IMR-90 (cell line): ENCODE measurements around the gene SRSF5. TPM values are rescaled to one million over a fixed set of nuclear protein-coding genes. Genes with fewer than 3 reads are reported as not detected.

Experiments
- ATAC-seq: fragments of 200-7000 bp; cut with Tn5 transposase; 2 replicates; pipeline ENCODE4 v1.9.1; 2020; ENCODE audit warnings: low read depth, mild to moderate bottlenecking, moderate library complexity
- BruUV-seq: library from RNA; stranded (reverse); fragments of 400-500 nt; replicated peaks from 2 replicates; lab custom pipeline; 2021; lab: Mats Ljungman, UMichigan
- CTCF ChIA-PET: fragments of 300-600 bp; formaldehyde crosslinking; extraction: SDS; loops from one replicate; lab custom pipeline; 2021; ENCODE audit warnings: antibody characterized with exemption; lab: Yijun Ruan, JAX
- POLR2A ChIA-PET: fragments of 300-600 bp; sonication (Branson Sonifier 250); formaldehyde crosslinking; loops from one replicate; lab custom pipeline; 2022; ENCODE audit warnings: antibody characterized with exemption; ENCODE audit not compliant: unreplicated experiment; lab: Charles Lee
- DNase-seq: peaks from one replicate; pipeline ENCODE4 v3.0.0; 2013
- H2AFZ ChIP-seq: replicated peaks from 2 replicates; pipeline ENCODE3; 2013; ENCODE audit warnings: low read length, mild to moderate bottlenecking; ENCODE audit not compliant: poor library complexity
- H2AK5ac ChIP-seq: 2 replicates; pipeline ENCODE4 v1.6.1; 2013; ENCODE audit warnings: low read depth, low read length, inconsistent platforms
- H2AK9ac ChIP-seq: replicated peaks from 2 replicates; pipeline ENCODE3; 2013; ENCODE audit warnings: mild to moderate bottlenecking, low read depth, low read length, moderate library complexity; ENCODE audit not compliant: poor library complexity
- H2BK120ac ChIP-seq: 2 replicates; pipeline ENCODE4 v1.6.1; 2013; ENCODE audit warnings: low read depth, low read length, inconsistent platforms
- H2BK15ac ChIP-seq: 3 replicates; pipeline ENCODE4 v1.6.1; 2013; ENCODE audit warnings: low read depth, low read length, inconsistent platforms
- H2BK20ac ChIP-seq: 2 replicates; pipeline ENCODE4 v1.6.1; 2013; ENCODE audit warnings: low read depth, mild to moderate bottlenecking, inconsistent platforms, low read length, moderate library complexity
- H2BK5ac ChIP-seq: 2 replicates; pipeline ENCODE4 v1.6.1; 2013; ENCODE audit warnings: mild to moderate bottlenecking, low read depth, low read length, inconsistent platforms; ENCODE audit not compliant: poor library complexity, severe bottlenecking
- H3K14ac ChIP-seq: replicated peaks from 2 replicates; pipeline ENCODE4 v1.6.1; 2013; ENCODE audit warnings: low read depth, low read length, inconsistent platforms
- H3K18ac ChIP-seq: 2 replicates; pipeline ENCODE4 v1.6.1; 2013; ENCODE audit warnings: low read depth, low read length, control low read depth
- H3K23ac ChIP-seq: 2 replicates; pipeline ENCODE4 v1.6.1; 2013; ENCODE audit warnings: low read depth, low read length, inconsistent platforms
- H3K27ac ChIP-seq: 2 replicates; pipeline ENCODE4 v1.5.1; 2013; ENCODE audit warnings: mild to moderate bottlenecking, control low read depth, low read length; ENCODE audit not compliant: insufficient read depth
- H3K27me3 ChIP-seq: 2 replicates; pipeline ENCODE4 v1.6.1; 2013; ENCODE audit warnings: low read length; ENCODE audit not compliant: control insufficient read depth, insufficient read depth
- H3K36me3 ChIP-seq: 2 replicates; pipeline ENCODE4 v1.6.1; 2013; ENCODE audit warnings: low read length, mixed read lengths; ENCODE audit not compliant: control insufficient read depth, insufficient read depth
- H3K4ac ChIP-seq: 2 replicates; pipeline ENCODE4 v1.6.1; 2013; ENCODE audit warnings: low read depth, low read length, inconsistent platforms
- H3K4me1 ChIP-seq: 2 replicates; pipeline ENCODE4 v1.6.1; 2013; ENCODE audit warnings: low read length, mixed read lengths; ENCODE audit not compliant: control insufficient read depth, insufficient read depth
- H3K4me2 ChIP-seq: 2 replicates; pipeline ENCODE4 v1.6.1; 2013; ENCODE audit warnings: low read depth, mild to moderate bottlenecking, control low read depth, low read length, moderate library complexity
- H3K4me3 ChIP-seq: 2 replicates; pipeline ENCODE4 v1.5.1; 2013; ENCODE audit warnings: low read depth, mild to moderate bottlenecking, control low read depth, low read length, moderate library complexity; ENCODE audit not compliant: insufficient read depth
- H3K56ac ChIP-seq: 2 replicates; pipeline ENCODE4 v1.6.1; 2013; ENCODE audit warnings: low read length, inconsistent platforms; ENCODE audit not compliant: insufficient read depth; ENCODE audit errors: extremely low read depth
- H3K79me1 ChIP-seq, 2 experiments: 2 replicates each; pipeline ENCODE4 v1.6.1; 2013; ENCODE audit warnings: low read length in 2 of 2, inconsistent platforms in 1 of 2, low read depth in 1 of 2
- H3K9ac ChIP-seq: 2 replicates; pipeline ENCODE4 v1.6.1; 2013; ENCODE audit warnings: low read depth, low read length, control low read depth
- H3K9me1 ChIP-seq: 2 replicates; pipeline ENCODE4 v1.6.1; 2013; ENCODE audit warnings: low read length, inconsistent platforms; ENCODE audit not compliant: insufficient read depth
- H3K9me3 ChIP-seq: 2 replicates; pipeline ENCODE4 v1.6.1; 2013; ENCODE audit warnings: low read length; ENCODE audit not compliant: control insufficient read depth, insufficient read depth
- H4K20me1 ChIP-seq: 2 replicates; pipeline ENCODE4 v1.6.1; 2013; ENCODE audit warnings: low read length, inconsistent platforms; ENCODE audit not compliant: insufficient read depth
- H4K5ac ChIP-seq: 2 replicates; pipeline ENCODE4 v1.6.1; 2013; ENCODE audit warnings: mild to moderate bottlenecking, low read depth, low read length, control low read depth
- H4K8ac ChIP-seq, 2 experiments: 2 replicates each; pipeline ENCODE4 v1.6.1; 2013; ENCODE audit warnings: low read depth in 2 of 2, low read length in 2 of 2, control low read depth in 1 of 2, inconsistent platforms in 1 of 2
- H4K91ac ChIP-seq: 2 replicates; pipeline ENCODE4 v1.6.1; 2013; ENCODE audit warnings: low read depth, low read length, inconsistent platforms; ENCODE audit not compliant: insufficient read depth
- BHLHE40 ChIP-seq: fragments of 150-350 bp; IDR thresholded peaks from 2 replicates; pipeline ENCODE4 v1.6.1; 2016; ENCODE audit warnings: mild to moderate bottlenecking, low read depth, low read length
- CEBPB ChIP-seq: IDR thresholded peaks from 2 replicates; pipeline ENCODE4 v1.6.1; 2012; ENCODE audit warnings: low read depth, low read length, improper control_type of control experiment
- CHD1 ChIP-seq: IDR thresholded peaks from 2 replicates; pipeline ENCODE4 v1.6.1; 2012; ENCODE audit warnings: low read depth, low read length, improper control_type of control experiment
- ELK1 ChIP-seq: fragments of 150-350 bp; IDR thresholded peaks from 2 replicates; pipeline ENCODE4 v1.6.1; 2016; ENCODE audit warnings: low read depth, mild to moderate bottlenecking, low read length, moderate library complexity, borderline replicate concordance
- FOS ChIP-seq: fragments of 150-350 bp; IDR thresholded peaks from 2 replicates; pipeline ENCODE4 v1.6.1; 2016; ENCODE audit warnings: low read depth, low read length
- MAFK ChIP-seq: IDR thresholded peaks from 2 replicates; pipeline ENCODE4 v1.6.1; 2012; ENCODE audit warnings: low read depth, low read length, improper control_type of control experiment
- MAZ ChIP-seq: IDR thresholded peaks from 2 replicates; pipeline ENCODE4 v1.6.1; 2012; ENCODE audit warnings: low read depth, mild to moderate bottlenecking, low read length, improper control_type of control experiment, moderate library complexity, borderline replicate concordance
- MXI1 ChIP-seq: IDR thresholded peaks from 2 replicates; pipeline ENCODE4 v1.6.1; 2012; ENCODE audit warnings: low read depth, mild to moderate bottlenecking, low read length, moderate library complexity, borderline replicate concordance
- NFE2L2 ChIP-seq: fragments of 150-350 bp; IDR thresholded peaks from 2 replicates; pipeline ENCODE4 v1.6.1; 2016; ENCODE audit warnings: low read depth, mild to moderate bottlenecking, low read length
- RAD21 ChIP-seq: IDR thresholded peaks from 2 replicates; pipeline ENCODE4 v1.6.1; 2012; ENCODE audit warnings: low read length, improper control_type of control experiment
- RCOR1 ChIP-seq: IDR thresholded peaks from 2 replicates; pipeline ENCODE4 v1.6.1; 2012; ENCODE audit warnings: mild to moderate bottlenecking, low read length, improper control_type of control experiment; ENCODE audit not compliant: insufficient replicate concordance
- RFX5 ChIP-seq: IDR thresholded peaks from 2 replicates; pipeline ENCODE4 v1.8.0; 2012; ENCODE audit warnings: low read depth, mild to moderate bottlenecking, low read length, moderate library complexity
- SMC3 ChIP-seq: fragments of 150-350 bp; IDR thresholded peaks from 2 replicates; pipeline ENCODE4 v1.6.1; 2016; ENCODE audit warnings: low read depth, mild to moderate bottlenecking, antibody characterized with exemption, low read length, moderate library complexity
- USF2 ChIP-seq: fragments of 150-350 bp; IDR thresholded peaks from 2 replicates; pipeline ENCODE4 v1.6.1; 2017; ENCODE audit warnings: mild to moderate bottlenecking, antibody characterized with exemption, low read length, low read depth
- WGBS, 2 experiments: methylation state at CpG; one replicate each; pipeline versions ENCODE4 v1.1.5 to v1.1.7; 2013; ENCODE audit warnings: missing lambda C conversion rate in 2 of 2; ENCODE audit not compliant: insufficient read length in 1 of 2; ENCODE audit errors: extremely low coverage in 2 of 2; 5-methylcytosine and 5-hydroxymethylcytosine counted together
- dilution Hi-C: fragments of 300-500 bp; cut with HindIII; formaldehyde crosslinking; loops from one replicate; pipeline ENCODE4 v1.14.3; 2018; ENCODE audit warnings: low sequenced_read_pairs; ENCODE audit not compliant: unreplicated experiment
- in situ Hi-C: fragments of 300-500 bp; cut with MboI; formaldehyde crosslinking; loops from 3 replicates; pipeline ENCODE4 v1.14.3; 2019; ENCODE audit warnings: low sequenced_read_pairs, inconsistent platforms, mixed read lengths
- intact Hi-C: fragments of 100-400 bp; cut with micrococcal nuclease; formaldehyde crosslinking; loops from 2 replicates; pipeline ENCODE4 v1.10.0; 2022
- polyA plus RNA-seq, 3 experiments: library from polyadenylated mRNA; depleted of rRNA; stranded (reverse); fragments of >200 nt; gene quantifications; 2 replicates each; pipeline ENCODE4 v1.2.3, GENCODE V29; 2012; ENCODE audit warnings: low replicate concordance in 1 of 3
- total RNA-seq: library from RNA; depleted of rRNA; stranded (reverse); fragments of >200 nt; gene quantifications from 2 replicates; pipeline ENCODE4 v1.2.3, GENCODE V29; 2012

The SRSF5 gene
- total and polyA plus RNA-seq, 2 of the 4 experiments (the other 2 are of a cell fraction): 29.4 to 229 TPM

- POLR2A ChIA-PET: no interaction called here
- intact Hi-C loops: no loop called here
- Histone ChIP-seq H3K56ac (no peak overlapping the region), H3K14ac (no peak overlapping the region), H4K8ac (no peak overlapping the region), H2AK5ac (no peak overlapping the region), H3K9me1 (0 out of 2 replicates have a peak, but pooled peaks cover 2% of the 10 kb centered on the region), H2BK5ac (no peak overlapping the region), H3K27me3 (peaks cover 5% of the 10 kb centered on the region), H2AK9ac (no peak overlapping the region), H3K36me3 (no peaks in the 10 kb centered on the region), H4K20me1 (no peaks in the 10 kb centered on the region; the same call in 1 of the 2 replicates), H3K79me1 (no peaks in the 10 kb centered on the region), H3K9me3 (no peaks in the 10 kb centered on the region), H3K23ac (no peak overlapping the region), H2BK20ac (no peak overlapping the region), H2BK15ac (no peak overlapping the region), H3K4me3 (no peak overlapping the region), H3K4me2 (no peak overlapping the region), H2AFZ (no peak overlapping the region), H2BK120ac (no peak overlapping the region), H3K9ac (no peak overlapping the region), H3K27ac (no peak overlapping the region), H3K18ac (no peak overlapping the region), H4K91ac (no peak overlapping the region), H3K4me1 (no peaks in the 10 kb centered on the region), H4K5ac (no peak overlapping the region), H3K4ac (no peak overlapping the region)
- ATAC-seq: no peak
- DNase-seq: no peak
- CTCF ChIA-PET: no interaction called here
- in situ Hi-C loops: no loop called here
- WGBS, 2 experiments: no CpG with 5 or more reads among the region's 4 CpGs
- dilution Hi-C loops: no loop called here
- BruUV-seq: no TSS peak
- TF ChIP-seq CEBPB (no peak), RCOR1 (no peak), MAFK (no peak), RFX5 (no peak), BHLHE40 (no peak), ELK1 (no peak), NFE2L2 (no peak), MAZ (no peak), RAD21 (no peak), SMC3 (no peak), CHD1 (no peak), FOS (no peak), MXI1 (no peak), USF2 (no peak)
These were observed 28.7 kb downstream of the SRSF5 start for GRCh38 chr14:69795691-69796090.
